Pancreas (tissue), 10 donors: ENCODE results near the gene OSGEPL1. TPM values are rescaled to one million over a fixed set of nuclear protein-coding genes. Genes with fewer than 3 reads are reported as not detected.

Source experiments
- ATAC-seq, 4 donors: fragments of 200-7000 bp; cut with Tn5 transposase; one replicate each; pipeline versions ENCODE4 v1.8.0 to v1.9.1; 2020; ENCODE audit warnings: mild to moderate bottlenecking in 4 of 4, moderate library complexity in 4 of 4
- DNase-seq, 6 donors: peaks; one replicate each; pipeline ENCODE4 v3.0.0-alpha.2; 2020
- FAIRE-seq: peaks from 2 replicates; lab custom pipeline; 2012; peaks lifted over from hg19 to GRCh38; lab: Jason Lieb, UNC
- H3K27ac ChIP-seq, 4 donors: fragments of 200-600 bp; sonication (generic); 1 replicate in 3 of 4; 2 replicates in 1 of 4; pipeline versions ENCODE4 v1.5.0 to v1.8.0; 2020
- H3K27me3 ChIP-seq, 4 donors: fragments of 200-600 bp; one replicate each; pipeline ENCODE4 v1.8.0; 2021
- H3K36me3 ChIP-seq, 3 donors: fragments of 200-600 bp; sonication (generic) in 1 of 3; one replicate each; pipeline versions ENCODE4 v1.5.0 to v1.8.0; 2020 to 2021
- H3K4me1 ChIP-seq, 3 donors: fragments of 200-600 bp; one replicate each; pipeline ENCODE4 v1.8.0; 2021
- H3K4me3 ChIP-seq, 4 donors: fragments of 200-600 bp; sonication (generic) in 2 of 4; one replicate each; pipeline versions ENCODE4 v1.5.0 to v1.8.0; 2020 to 2021
- H3K9me3 ChIP-seq, 4 donors: fragments of 200-600 bp; one replicate each; pipeline ENCODE4 v1.8.0; 2021
- CTCF ChIP-seq, 4 donors: fragments of 200-600 bp; sonication (generic) in 3 of 4; IDR thresholded peaks; one replicate each; pipeline versions ENCODE4 v1.5.0 to v1.8.0; 2021; ENCODE audit warnings: antibody characterized with exemption in 4 of 4
- WGBS, 2 donors: extraction: QIAGEN DNeasy Blood & Tissue Kit; methylation state at CpG; one replicate each; pipeline ENCODE4 v1.1.7; 2013; 5-methylcytosine and 5-hydroxymethylcytosine counted together
- intact Hi-C, 3 donors: fragments of 100-400 bp; cut with DNase I; formaldehyde crosslinking; loops; one replicate each; pipeline versions ENCODE4 v1.11.1 to v1.14.2; 2022
- polyA plus RNA-seq, 2 donors: library from polyadenylated mRNA; stranded (reverse); fragments of 200-250 nt; gene quantifications; one replicate each; pipeline ENCODE4 v1.2.3, GENCODE V29; 2013
- total RNA-seq, 6 donors: library from RNA; stranded (reverse); fragmentation: NEBNext Ultra II Directional in 4 of 6; extraction: Animal tissue kit (Norgen Biotek cat#: 25700) in 4 of 6; gene quantifications; one replicate each; pipeline versions ENCODE4 v1.2.1 to v1.2.4, GENCODE V29; 2021 to 2023
- donor health status: healthy with polysubstance abuse.
- donor health status: DM: no; HTN: no; CAD: no; lungs with moderate emphysema.
- donor health status: DM: no; HTN: no; CAD: no.
- donor health status: control.
- donor health status: control.
- donor health status: Bipolar disorder and iron deficiency.
- donor health status: DM: yes; HTN: yes; CAD: no.
- donor health status: DM: no; HTN: no; CAD: no.
- donor health status: DM: no; HTN: no; CAD: no.
- donor health status: DM: yes; HTN: yes; CAD: no.

OSGEPL1 gene
- total and polyA plus RNA-seq, 8 donors = 1.2 to 3.2 (median 2.0) TPM

GRCh38 chr2:189751080-189751658 is 11.4 kb downstream of the OSGEPL1 start:
- Histone ChIP-seq H3K27me3 (no peaks in the 10 kb centered on the region), H3K27ac (no peak overlapping the region), H3K9me3 (no peaks in the 10 kb centered on the region), H3K4me3 (no peak overlapping the region), H3K4me1 (no peaks in the 10 kb centered on the region), H3K36me3 (peaks cover 0 to 15% (median 0%) of the 10 kb centered on the region in 3 donors)
- DNase-seq (peak in 2 of 6 donors; percentile 16 to 40), FAIRE-seq (no peak), ATAC-seq (peak in 3 of 4 donors; percentile 60 to 82 (median 77))
- TF ChIP-seq CTCF (IDR thresholded peaks at IDR 0.05) = peak in 3 of 4 donors; percentile 31 to 38 (median 32)
- intact Hi-C loops = no loop called here
- WGBS, 2 donors = 83% methylated on average over 10 of the region's 10 CpGs

GRCh38 chr2:189729430-189729829 is 33.2 kb downstream of the OSGEPL1 start:
- WGBS, 2 donors = 72 to 88% methylated on average over 2 to 3 of the region's 3 CpGs
- ATAC-seq = no peak

GRCh38 chr2:189726849-189727248 is 35.7 kb downstream of the OSGEPL1 start:
- Histone ChIP-seq H3K27ac (no peak overlapping the region), H3K4me3 (no peak overlapping the region), H3K27me3 (no peaks in the 10 kb centered on the region), H3K9me3 (no peaks in the 10 kb centered on the region), H3K4me1 (no peaks in the 10 kb centered on the region), H3K36me3 (no peaks in the 10 kb centered on the region)
- FAIRE-seq (no peak), ATAC-seq (no peak), DNase-seq (no peak)
- no peak for TF ChIP-seq CTCF (IDR thresholded peaks at IDR 0.05)
- intact Hi-C loops = no loop called here

More at GRCh38 chr2:189729430-189729829, 33.2 kb downstream of the OSGEPL1 start:
- no peaks in the 10 kb centered on the region for H3K27me3 ChIP-seq
- no peak overlapping the region for H3K4me3 ChIP-seq
- FAIRE-seq (no peak), DNase-seq (no peak)
- TF ChIP-seq CTCF (IDR thresholded peaks at IDR 0.05) = no peak
- H3K27ac ChIP-seq = no peak overlapping the region
- no peaks in the 10 kb centered on the region for H3K9me3 ChIP-seq
- no peaks in the 10 kb centered on the region for H3K4me1 ChIP-seq
- no peaks in the 10 kb centered on the region for H3K36me3 ChIP-seq
- intact Hi-C loops = no loop called here

- DNase-seq (no peak), ATAC-seq (no peak), FAIRE-seq (no peak)
- Histone ChIP-seq H3K27me3 (no peaks in the 10 kb centered on the region), H3K27ac (no peak overlapping the region), H3K4me1 (no peaks in the 10 kb centered on the region), H3K9me3 (no peaks in the 10 kb centered on the region), H3K36me3 (no peaks in the 10 kb centered on the region), H3K4me3 (no peak overlapping the region)
- WGBS, 2 donors = 88 to 90% methylated on average over 1 of the region's 1 CpG
- TF ChIP-seq CTCF (IDR thresholded peaks at IDR 0.05) = no peak
- intact Hi-C loops = no loop called here
Measured at GRCh38 chr2:189726271-189726670, 36.3 kb downstream of the OSGEPL1 start.

GRCh38 chr2:189723192-189723591 is 39.4 kb downstream of the OSGEPL1 start:
- Histone ChIP-seq H3K4me3 (no peak overlapping the region), H3K27me3 (no peaks in the 10 kb centered on the region), H3K36me3 (no peaks in the 10 kb centered on the region), H3K9me3 (no peaks in the 10 kb centered on the region), H3K4me1 (no peaks in the 10 kb centered on the region), H3K27ac (no peak overlapping the region)
- no peak for FAIRE-seq
- no peak for TF ChIP-seq CTCF (IDR thresholded peaks at IDR 0.05)
- no peak for DNase-seq
- ATAC-seq = no peak
- intact Hi-C loops = no loop called here
